Sigmoid colon (tissue), 7 donors: Measurements from ENCODE around the gene ANO1. TPM values are rescaled to one million over a fixed set of nuclear protein-coding genes. Genes with fewer than 3 reads are reported as not detected.

Source experiments
- DNase-seq: peaks from one replicate; pipeline ENCODE4 v3.0.0-alpha.2; 2019
- H3K27ac ChIP-seq, 4 donors: fragments of 200-600 bp; sonication (generic); one replicate each; pipeline ENCODE4 v1.5.1; 2016 to 2019; ENCODE audit warnings: mild to moderate bottlenecking in 1 of 4
- H3K27me3 ChIP-seq, 3 donors: fragments of 200-600 bp; sonication (generic); one replicate each; pipeline ENCODE4 v1.5.1; 2019; ENCODE audit warnings: mild to moderate bottlenecking in 1 of 3
- H3K36me3 ChIP-seq, 4 donors: fragments of 200-600 bp; sonication (generic); one replicate each; pipeline ENCODE4 v1.5.1; 2016 to 2019
- H3K4me1 ChIP-seq, 4 donors: fragments of 200-600 bp; sonication (generic); one replicate each; pipeline ENCODE4 v1.5.1; 2017 to 2019
- H3K4me3 ChIP-seq, 4 donors: fragments of 200-600 bp; sonication (generic); one replicate each; pipeline ENCODE4 v1.5.1; 2017 to 2019; ENCODE audit warnings: mild to moderate bottlenecking in 2 of 4, moderate library complexity in 1 of 4
- H3K9me3 ChIP-seq, 4 donors: fragments of 200-600 bp in 3 of 4; sonication (generic) in 3 of 4; one replicate each; pipeline versions ENCODE4 v1.5.1 to v1.6.1; 2013 to 2019
- EP300 ChIP-seq, 4 donors: sonication (generic); formaldehyde crosslinking; IDR thresholded peaks; one replicate each; pipeline ENCODE4 v1.6.1; 2017; ENCODE audit warnings: antibody characterized with exemption in 4 of 4
- POLR2A ChIP-seq, 2 donors: fragments of 450-650 bp; IDR thresholded peaks; one replicate each; pipeline ENCODE4 v1.6.1; 2016; ENCODE audit warnings: antibody characterized with exemption in 2 of 2, mild to moderate bottlenecking in 2 of 2, moderate library complexity in 2 of 2
- POLR2AphosphoS5 ChIP-seq, 4 donors: sonication (generic); formaldehyde crosslinking; IDR thresholded peaks; one replicate each; pipeline ENCODE4 v1.6.1; 2017; ENCODE audit warnings: antibody characterized with exemption in 4 of 4
- WGBS, 2 donors: extraction: QIAGEN DNeasy Blood & Tissue Kit; methylation state at CpG; one replicate each; pipeline ENCODE4 v1.1.7; 2013; 5-methylcytosine and 5-hydroxymethylcytosine counted together
- intact Hi-C: fragments of 100-400 bp; cut with DNase I; formaldehyde crosslinking; loops from one replicate; pipeline ENCODE4 v1.15.1; 2023
- polyA plus RNA-seq, 3 donors: library from polyadenylated mRNA; stranded (reverse); fragments of 200-250 nt; gene quantifications; one replicate each; pipeline ENCODE4 v1.2.3, GENCODE V29; 2013
- total RNA-seq, 4 donors: library from RNA; depleted of rRNA; stranded (reverse); fragments of >200 nt; gene quantifications; one replicate each; pipeline ENCODE4 v1.1.0, GENCODE V29; 2016
- TF ChIP-seq, protein P1 (sequence below), 4 experiments: fragments of 450-650 bp in 3 of 4; fragments of 200-600 bp in 1 of 4; IDR thresholded peaks; one replicate each; pipeline ENCODE4 v1.5.1; 2016 to 2019; ENCODE audit warnings: antibody characterized with exemption in 4 of 4, mild to moderate bottlenecking in 3 of 4, moderate library complexity in 2 of 4
- donor health status: healthy with polysubstance abuse.
- donor health status: Bipolar disorder and iron deficiency.
- donor health status: healthy.

ANO1 gene
- total and polyA plus RNA-seq, 7 donors, result 0.60 to 33.9 (median 17.4) TPM

DNA sequence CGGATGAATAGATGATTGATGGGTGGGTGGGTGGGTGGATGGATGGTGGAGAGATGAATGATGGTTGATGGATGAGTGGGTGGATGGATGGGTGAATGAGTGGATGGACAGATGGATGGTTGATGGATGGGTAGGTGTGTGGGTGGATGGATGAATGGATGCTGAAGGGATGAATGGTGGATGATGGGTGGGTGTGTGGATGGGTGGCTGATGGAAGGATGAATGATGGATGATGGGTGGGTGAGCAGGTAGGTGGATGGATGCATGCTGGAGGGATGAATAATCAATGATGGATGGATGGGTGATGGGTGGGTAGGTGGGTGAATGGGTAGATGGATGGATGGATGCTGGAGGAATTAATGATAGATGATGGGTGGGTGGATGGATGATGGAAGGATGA is 40.5 kb downstream of the ANO1 start:
- no peaks in the 10 kb centered on the region for H3K36me3 ChIP-seq
- H3K9me3 ChIP-seq, result no peaks in the 10 kb centered on the region
- no peak for DNase-seq
- H3K27me3 ChIP-seq, result peaks cover 0 to 2% (median 0%) of the 10 kb centered on the region in 3 donors
- H3K27ac ChIP-seq, result no peak overlapping the region
- intact Hi-C loops, result no loop called here
- TF ChIP-seq POLR2AphosphoS5 (IDR thresholded peaks at IDR 0.05), result no peak
- TF ChIP-seq, protein P1, sequence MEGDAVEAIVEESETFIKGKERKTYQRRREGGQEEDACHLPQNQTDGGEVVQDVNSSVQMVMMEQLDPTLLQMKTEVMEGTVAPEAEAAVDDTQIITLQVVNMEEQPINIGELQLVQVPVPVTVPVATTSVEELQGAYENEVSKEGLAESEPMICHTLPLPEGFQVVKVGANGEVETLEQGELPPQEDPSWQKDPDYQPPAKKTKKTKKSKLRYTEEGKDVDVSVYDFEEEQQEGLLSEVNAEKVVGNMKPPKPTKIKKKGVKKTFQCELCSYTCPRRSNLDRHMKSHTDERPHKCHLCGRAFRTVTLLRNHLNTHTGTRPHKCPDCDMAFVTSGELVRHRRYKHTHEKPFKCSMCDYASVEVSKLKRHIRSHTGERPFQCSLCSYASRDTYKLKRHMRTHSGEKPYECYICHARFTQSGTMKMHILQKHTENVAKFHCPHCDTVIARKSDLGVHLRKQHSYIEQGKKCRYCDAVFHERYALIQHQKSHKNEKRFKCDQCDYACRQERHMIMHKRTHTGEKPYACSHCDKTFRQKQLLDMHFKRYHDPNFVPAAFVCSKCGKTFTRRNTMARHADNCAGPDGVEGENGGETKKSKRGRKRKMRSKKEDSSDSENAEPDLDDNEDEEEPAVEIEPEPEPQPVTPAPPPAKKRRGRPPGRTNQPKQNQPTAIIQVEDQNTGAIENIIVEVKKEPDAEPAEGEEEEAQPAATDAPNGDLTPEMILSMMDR (IDR thresholded peaks at IDR 0.05), result no peak
- no peak for TF ChIP-seq POLR2A (IDR thresholded peaks at IDR 0.05)
- TF ChIP-seq EP300 (IDR thresholded peaks at IDR 0.05), result no peak
- WGBS, 2 donors, result 93 to 95% methylated on average over 1 of the region's 1 CpG
- no peaks in the 10 kb centered on the region for H3K4me1 ChIP-seq
- H3K4me3 ChIP-seq, result no peak overlapping the region

GRCh38 chr11:70119502-70119901 is 41.4 kb downstream of the ANO1 start:
- H3K4me3 ChIP-seq, result no peak overlapping the region
- intact Hi-C loops, result no loop called here
- no peaks in the 10 kb centered on the region for H3K36me3 ChIP-seq
- no peaks in the 10 kb centered on the region for H3K9me3 ChIP-seq
- H3K4me1 ChIP-seq, result peaks cover 0 to 6% (median 2%) of the 10 kb centered on the region in 4 donors
- TF ChIP-seq, protein P1 (IDR thresholded peaks at IDR 0.05), result no peak
- TF ChIP-seq POLR2AphosphoS5 (IDR thresholded peaks at IDR 0.05), result no peak
- no peak for TF ChIP-seq POLR2A (IDR thresholded peaks at IDR 0.05)
- TF ChIP-seq EP300 (IDR thresholded peaks at IDR 0.05), result no peak
- no peaks in the 10 kb centered on the region for H3K27me3 ChIP-seq
- no peak overlapping the region for H3K27ac ChIP-seq
- no peak for DNase-seq
- WGBS, 2 donors, result 94 to 95% methylated on average over 2 of the region's 2 CpGs

DNA sequence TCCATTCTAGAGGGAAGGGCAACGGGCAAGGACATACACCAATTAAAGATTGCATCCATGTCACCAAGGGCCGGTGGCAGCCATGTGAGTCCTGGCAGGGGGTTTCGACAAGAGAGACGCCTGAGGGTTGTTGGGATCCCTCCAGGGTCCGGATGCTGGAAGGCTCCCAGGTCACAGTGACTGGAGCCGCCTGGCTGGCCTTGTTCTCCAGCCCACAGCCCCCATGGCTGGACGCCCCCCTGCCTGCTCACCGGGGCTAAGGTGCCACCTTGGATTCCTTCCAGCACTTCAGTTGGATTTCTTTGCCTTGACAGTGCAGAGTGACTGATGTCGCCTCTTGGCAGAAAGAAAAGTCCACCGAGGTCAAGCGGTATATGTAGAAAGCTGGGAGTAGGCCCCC is 42.6 kb downstream of the ANO1 start:
- Histone ChIP-seq H3K27ac (no peak overlapping the region), H3K9me3 (no peaks in the 10 kb centered on the region), H3K27me3 (no peaks in the 10 kb centered on the region), H3K36me3 (no peaks in the 10 kb centered on the region), H3K4me1 (peaks cover 0 to 8% (median 3%) of the 10 kb centered on the region in 4 donors), H3K4me3 (no peak overlapping the region)
- TF ChIP-seq POLR2AphosphoS5 (IDR thresholded peaks at IDR 0.05) (no peak), EP300 (IDR thresholded peaks at IDR 0.05) (no peak), POLR2A (IDR thresholded peaks at IDR 0.05) (no peak)
- TF ChIP-seq, protein P1 (IDR thresholded peaks at IDR 0.05), result no peak
- 80 to 83% methylated on average over 11 of the region's 11 CpGs for WGBS, 2 donors
- DNase-seq, result no peak
- intact Hi-C loops, result no loop called here

DNA sequence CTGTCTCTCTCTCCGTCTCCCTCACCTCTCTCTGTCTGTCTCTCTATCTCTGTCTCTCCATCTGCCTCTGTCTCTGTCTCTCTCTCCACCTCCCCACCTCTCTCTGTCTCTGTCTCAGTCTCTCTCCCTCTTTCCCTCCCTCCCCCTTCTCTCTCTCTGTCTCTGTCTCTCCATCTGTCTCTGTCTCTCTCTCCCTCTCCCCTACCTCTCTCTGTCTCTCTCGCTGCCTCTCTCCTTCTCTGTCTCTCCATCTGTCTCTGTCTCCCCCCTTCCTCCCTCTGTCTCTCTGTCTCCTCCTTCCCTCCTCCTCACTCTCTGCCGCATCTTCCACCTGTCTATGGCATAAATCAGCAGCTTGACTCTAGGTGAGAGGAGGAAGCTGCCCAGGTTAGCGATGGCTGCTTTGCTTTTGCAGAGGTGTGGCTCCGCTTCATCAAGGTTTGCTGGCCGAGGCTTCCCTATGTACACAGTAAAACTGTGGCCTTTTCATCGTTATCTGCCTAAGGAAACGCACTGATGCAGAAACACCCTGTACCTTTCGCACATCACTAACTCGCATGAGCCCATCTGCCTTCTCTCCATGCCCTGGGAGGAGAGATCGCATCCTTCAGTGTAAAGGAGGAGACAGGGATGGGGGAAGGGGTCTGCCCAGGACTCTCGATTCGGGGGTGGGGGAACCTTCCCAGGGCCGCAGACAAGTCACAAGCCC is 44.5 kb downstream of the ANO1 start:
- Histone ChIP-seq H3K27ac (no peak overlapping the region), H3K27me3 (no peaks in the 10 kb centered on the region), H3K4me3 (no peak overlapping the region), H3K4me1 (peaks cover 0 to 8% (median 3%) of the 10 kb centered on the region in 4 donors), H3K36me3 (no peaks in the 10 kb centered on the region), H3K9me3 (no peaks in the 10 kb centered on the region)
- WGBS, 2 donors, result 51 to 67% methylated on average over 14 of the region's 14 CpGs
- DNase-seq, result no peak
- TF ChIP-seq EP300 (IDR thresholded peaks at IDR 0.05) (no peak), POLR2A (IDR thresholded peaks at IDR 0.05) (no peak), POLR2AphosphoS5 (IDR thresholded peaks at IDR 0.05) (no peak)
- TF ChIP-seq, protein P1 (IDR thresholded peaks at IDR 0.05), result no peak
- intact Hi-C loops, result no loop called here
